GM23338 (cell line): ENCODE data around the gene B4GALNT4. TPM values are rescaled to one million over a fixed set of nuclear protein-coding genes. Genes with fewer than 3 reads are reported as not detected.

ENCODE experiments used
- ATAC-seq: fragments of 200-7000 bp; cut with Tn5 transposase; 3 replicates; pipeline ENCODE4 v1.9.1; 2020
- DNase-seq: peaks from one replicate; pipeline ENCODE4 v3.0.0-alpha.2; 2015; ENCODE audit warnings: low spot score
- H2AFZ ChIP-seq: fragments of 200-600 bp; sonication (generic); 2 replicates; pipeline ENCODE4 v1.8.0; 2016; ENCODE audit warnings: antibody characterized with exemption, mild to moderate bottlenecking, moderate library complexity
- H3F3A ChIP-seq: fragments of 200-600 bp; sonication (generic); replicated peaks from 2 replicates; pipeline ENCODE4 v1.8.0; 2017; ENCODE audit warnings: antibody characterized with exemption, mixed run types, low read depth
- H3K27ac ChIP-seq: fragments of 200-600 bp; sonication (generic); 2 replicates; pipeline ENCODE4 v1.6.1; 2016; ENCODE audit warnings: low read depth
- H3K27me3 ChIP-seq: fragments of 200-600 bp; sonication (generic); 2 replicates; pipeline ENCODE4 v1.8.0; 2016; ENCODE audit warnings: mild to moderate bottlenecking, mixed run types, moderate library complexity; ENCODE audit not compliant: insufficient read depth
- H3K36me3 ChIP-seq: fragments of 200-600 bp; sonication (generic); 2 replicates; pipeline ENCODE4 v1.8.0; 2016; ENCODE audit warnings: mild to moderate bottlenecking; ENCODE audit not compliant: insufficient read depth
- H3K4me1 ChIP-seq: fragments of 200-600 bp; sonication (generic); 2 replicates; pipeline ENCODE4 v1.8.0; 2016; ENCODE audit warnings: mild to moderate bottlenecking, moderate library complexity; ENCODE audit not compliant: insufficient read depth
- H3K4me2 ChIP-seq: fragments of 200-600 bp; sonication (generic); 2 replicates; pipeline ENCODE4 v1.7.1; 2017; ENCODE audit warnings: mixed run types
- H3K4me3 ChIP-seq: fragments of 200-600 bp; sonication (generic); 2 replicates; pipeline ENCODE4 v1.6.1; 2016; ENCODE audit warnings: mixed run types
- H3K79me2 ChIP-seq: fragments of 200-600 bp; sonication (generic); replicated peaks from 2 replicates; pipeline ENCODE4 v1.8.0; 2017; ENCODE audit warnings: mild to moderate bottlenecking; ENCODE audit not compliant: insufficient read depth
- H3K9me2 ChIP-seq: fragments of 200-600 bp; sonication (generic); 2 replicates; pipeline ENCODE4 v1.8.0; 2017; ENCODE audit not compliant: insufficient read depth
- H4K20me1 ChIP-seq: fragments of 200-600 bp; sonication (generic); replicated peaks from 2 replicates; pipeline ENCODE4 v1.8.0; 2017; ENCODE audit warnings: mild to moderate bottlenecking; ENCODE audit not compliant: insufficient read depth
- H3K27ac Mint-ChIP-seq: 2 replicates; pipeline ENCODE4 v1.8.0; 2020; ENCODE audit warnings: inconsistent platforms, mild to moderate bottlenecking, moderate library complexity, mixed read lengths
- H3K27me3 Mint-ChIP-seq: 3 replicates; pipeline ENCODE4 v1.8.0; 2022; ENCODE audit warnings: low read depth, mild to moderate bottlenecking, moderate library complexity, mixed read lengths, inconsistent platforms; ENCODE audit not compliant: insufficient read depth, poor library complexity
- H3K36me3 Mint-ChIP-seq: 3 replicates; pipeline ENCODE4 v1.8.0; 2021; ENCODE audit warnings: low read depth, mild to moderate bottlenecking, inconsistent platforms, moderate library complexity, mixed read lengths
- H3K4me1 Mint-ChIP-seq: 3 replicates; pipeline ENCODE4 v1.8.0; 2020; ENCODE audit warnings: mild to moderate bottlenecking, inconsistent platforms, mixed read lengths
- H3K4me3 Mint-ChIP-seq: 3 replicates; pipeline ENCODE4 v1.8.0; 2021; ENCODE audit warnings: moderate library complexity, mild to moderate bottlenecking, inconsistent platforms, mixed read lengths
- H3K9me3 Mint-ChIP-seq: 3 replicates; pipeline ENCODE4 v1.8.0; 2020; ENCODE audit warnings: moderate library complexity, mild to moderate bottlenecking, inconsistent platforms, mixed read lengths
- CREB1 ChIP-seq: fragments of 250-450 bp; sonication (Bioruptor Pico); IDR thresholded peaks from 2 replicates; pipeline ENCODE4 v1.5.0; 2020; ENCODE audit warnings: low read depth, mild to moderate bottlenecking, moderate library complexity
- JUNB ChIP-seq: IDR thresholded peaks from one replicate; pipeline ENCODE4 v1.6.1; 2016; ENCODE audit warnings: antibody characterized with exemption; ENCODE audit not compliant: unreplicated experiment
- ZNF114 ChIP-seq: fragments of 250-450 bp; sonication (Bioruptor Pico); IDR thresholded peaks from 2 replicates; pipeline ENCODE4 v1.5.0; 2020; ENCODE audit warnings: mild to moderate bottlenecking, moderate library complexity
- ZNF331 ChIP-seq: fragments of 250-450 bp; sonication (Bioruptor Pico); IDR thresholded peaks from 2 replicates; pipeline ENCODE4 v1.5.0; 2020; ENCODE audit warnings: low read depth, mild to moderate bottlenecking, moderate library complexity
- polyA plus RNA-seq: library from polyadenylated mRNA; unstranded; fragments of >200 nt; fragmentation: Nextera tagmentation; extraction: Ambion mirVana; gene quantifications from 2 replicates; pipeline ENCODE4 v1.2.1, GENCODE V29; 2016
- total RNA-seq: library from RNA; depleted of rRNA; stranded (reverse); fragments of >200 nt; shearing (Covaris generic); gene quantifications from 2 replicates; pipeline ENCODE4 v1.2.3, GENCODE V29; 2014
- TF ChIP-seq, protein P1 (sequence below): fragments of 250-450 bp; sonication (Bioruptor Pico); IDR thresholded peaks from 2 replicates; pipeline ENCODE4 v1.5.0; 2020; ENCODE audit warnings: mild to moderate bottlenecking, moderate library complexity
- TF ChIP-seq, protein P2 (sequence below): IDR thresholded peaks from one replicate; pipeline ENCODE4 v1.6.1; 2018; ENCODE audit warnings: antibody characterized with exemption; ENCODE audit not compliant: unreplicated experiment
- TF ChIP-seq, protein P3 (sequence below): IDR thresholded peaks from 2 replicates; pipeline ENCODE4 v1.6.1; 2016; ENCODE audit warnings: antibody characterized with exemption

The B4GALNT4 gene
- total and polyA plus RNA-seq, 2 experiments from 2014 or later, result 49.9 to 92.6 TPM

DNA sequence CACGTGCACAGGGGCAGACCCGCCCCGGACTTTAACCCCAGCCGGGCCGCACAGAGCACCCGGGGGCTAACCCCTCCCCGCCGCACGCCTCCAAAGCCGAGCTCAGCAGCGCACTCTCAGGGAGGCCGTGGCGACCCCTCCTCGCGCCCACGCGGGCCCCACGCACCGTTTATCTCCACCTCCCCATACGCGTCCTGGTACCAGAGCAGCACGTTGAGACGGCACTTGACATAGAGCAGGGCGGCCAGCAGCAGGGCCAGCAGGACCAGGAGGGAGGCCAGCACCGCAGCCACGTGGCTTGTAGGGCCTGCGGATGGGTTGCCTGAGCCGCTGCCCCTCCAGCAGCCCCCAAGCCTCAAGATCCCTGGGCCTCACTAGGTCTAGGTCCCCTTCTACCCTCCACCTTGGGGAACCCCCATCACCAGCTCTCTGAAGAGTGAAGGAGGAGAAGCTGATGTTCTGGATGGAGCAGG, 38.4 kb downstream of the B4GALNT4 start:
- H3K4me2 ChIP-seq, result peak overlapping the region; percentile 51

More for the DNA sequence above, 38.4 kb downstream of the B4GALNT4 start:
- Histone ChIP-seq H3K79me2 (no peaks in the 10 kb centered on the region), H3F3A (no peaks in the 10 kb centered on the region), H3K27ac (no peak overlapping the region), H3K27me3 (no peaks in the 10 kb centered on the region), H3K4me3 (peak overlapping the region; percentile 44; the same call in 1 of the 2 replicates), H3K36me3 (no peaks in the 10 kb centered on the region), H3K9me2 (no peaks in the 10 kb centered on the region), H2AFZ (no peak overlapping the region), H3K4me1 (no peaks in the 10 kb centered on the region), H4K20me1 (no peaks in the 10 kb centered on the region; the same call in 1 of the 2 replicates)
- ATAC-seq (peak; percentile 13), DNase-seq (no peak)
- H3K4me1 Mint-ChIP-seq, result no peaks in the 10 kb centered on the region; the same call in 2 of the 3 replicates
- H3K9me3 Mint-ChIP-seq, result peaks cover 10% of the 10 kb centered on the region; the same call in 2 of the 3 replicates
- H3K36me3 Mint-ChIP-seq, result no peaks in the 10 kb centered on the region; the same call in 2 of the 3 replicates
- no peak overlapping the region for H3K27ac Mint-ChIP-seq
- peaks cover 8% of the 10 kb centered on the region for H3K27me3 Mint-ChIP-seq
- TF ChIP-seq CREB1 (CRISPR knock-in tag), result no peak
- TF ChIP-seq, protein P1, sequence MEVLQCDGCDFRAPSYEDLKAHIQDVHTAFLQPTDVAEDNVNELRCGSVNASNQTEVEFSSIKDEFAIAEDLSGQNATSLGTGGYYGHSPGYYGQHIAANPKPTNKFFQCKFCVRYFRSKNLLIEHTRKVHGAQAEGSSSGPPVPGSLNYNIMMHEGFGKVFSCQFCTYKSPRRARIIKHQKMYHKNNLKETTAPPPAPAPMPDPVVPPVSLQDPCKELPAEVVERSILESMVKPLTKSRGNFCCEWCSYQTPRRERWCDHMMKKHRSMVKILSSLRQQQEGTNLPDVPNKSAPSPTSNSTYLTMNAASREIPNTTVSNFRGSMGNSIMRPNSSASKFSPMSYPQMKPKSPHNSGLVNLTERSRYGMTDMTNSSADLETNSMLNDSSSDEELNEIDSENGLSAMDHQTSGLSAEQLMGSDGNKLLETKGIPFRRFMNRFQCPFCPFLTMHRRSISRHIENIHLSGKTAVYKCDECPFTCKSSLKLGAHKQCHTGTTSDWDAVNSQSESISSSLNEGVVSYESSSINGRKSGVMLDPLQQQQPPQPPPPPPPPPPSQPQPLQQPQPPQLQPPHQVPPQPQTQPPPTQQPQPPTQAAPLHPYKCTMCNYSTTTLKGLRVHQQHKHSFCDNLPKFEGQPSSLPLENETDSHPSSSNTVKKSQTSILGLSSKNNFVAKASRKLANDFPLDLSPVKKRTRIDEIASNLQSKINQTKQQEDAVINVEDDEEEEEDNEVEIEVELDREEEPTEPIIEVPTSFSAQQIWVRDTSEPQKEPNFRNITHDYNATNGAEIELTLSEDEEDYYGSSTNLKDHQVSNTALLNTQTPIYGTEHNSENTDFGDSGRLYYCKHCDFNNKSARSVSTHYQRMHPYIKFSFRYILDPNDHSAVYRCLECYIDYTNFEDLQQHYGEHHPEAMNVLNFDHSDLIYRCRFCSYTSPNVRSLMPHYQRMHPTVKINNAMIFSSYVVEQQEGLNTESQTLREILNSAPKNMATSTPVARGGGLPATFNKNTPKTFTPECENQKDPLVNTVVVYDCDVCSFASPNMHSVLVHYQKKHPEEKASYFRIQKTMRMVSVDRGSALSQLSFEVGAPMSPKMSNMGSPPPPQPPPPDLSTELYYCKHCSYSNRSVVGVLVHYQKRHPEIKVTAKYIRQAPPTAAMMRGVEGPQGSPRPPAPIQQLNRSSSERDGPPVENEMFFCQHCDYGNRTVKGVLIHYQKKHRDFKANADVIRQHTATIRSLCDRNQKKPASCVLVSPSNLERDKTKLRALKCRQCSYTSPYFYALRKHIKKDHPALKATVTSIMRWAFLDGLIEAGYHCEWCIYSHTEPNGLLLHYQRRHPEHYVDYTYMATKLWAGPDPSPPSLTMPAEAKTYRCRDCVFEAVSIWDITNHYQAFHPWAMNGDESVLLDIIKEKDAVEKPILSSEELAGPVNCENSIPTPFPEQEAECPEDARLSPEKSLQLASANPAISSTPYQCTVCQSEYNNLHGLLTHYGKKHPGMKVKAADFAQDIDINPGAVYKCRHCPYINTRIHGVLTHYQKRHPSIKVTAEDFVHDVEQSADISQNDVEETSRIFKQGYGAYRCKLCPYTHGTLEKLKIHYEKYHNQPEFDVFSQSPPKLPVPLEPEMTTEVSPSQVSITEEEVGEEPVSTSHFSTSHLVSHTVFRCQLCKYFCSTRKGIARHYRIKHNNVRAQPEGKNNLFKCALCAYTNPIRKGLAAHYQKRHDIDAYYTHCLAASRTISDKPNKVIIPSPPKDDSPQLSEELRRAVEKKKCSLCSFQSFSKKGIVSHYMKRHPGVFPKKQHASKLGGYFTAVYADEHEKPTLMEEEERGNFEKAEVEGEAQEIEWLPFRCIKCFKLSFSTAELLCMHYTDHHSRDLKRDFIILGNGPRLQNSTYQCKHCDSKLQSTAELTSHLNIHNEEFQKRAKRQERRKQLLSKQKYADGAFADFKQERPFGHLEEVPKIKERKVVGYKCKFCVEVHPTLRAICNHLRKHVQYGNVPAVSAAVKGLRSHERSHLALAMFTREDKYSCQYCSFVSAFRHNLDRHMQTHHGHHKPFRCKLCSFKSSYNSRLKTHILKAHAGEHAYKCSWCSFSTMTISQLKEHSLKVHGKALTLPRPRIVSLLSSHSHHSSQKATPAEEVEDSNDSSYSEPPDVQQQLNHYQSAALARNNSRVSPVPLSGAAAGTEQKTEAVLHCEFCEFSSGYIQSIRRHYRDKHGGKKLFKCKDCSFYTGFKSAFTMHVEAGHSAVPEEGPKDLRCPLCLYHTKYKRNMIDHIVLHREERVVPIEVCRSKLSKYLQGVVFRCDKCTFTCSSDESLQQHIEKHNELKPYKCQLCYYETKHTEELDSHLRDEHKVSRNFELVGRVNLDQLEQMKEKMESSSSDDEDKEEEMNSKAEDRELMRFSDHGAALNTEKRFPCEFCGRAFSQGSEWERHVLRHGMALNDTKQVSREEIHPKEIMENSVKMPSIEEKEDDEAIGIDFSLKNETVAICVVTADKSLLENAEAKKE, result no peak
- TF ChIP-seq JUNB, result no peak
- no peak for TF ChIP-seq ZNF114 (CRISPR knock-in tag)
- TF ChIP-seq, protein P2, sequence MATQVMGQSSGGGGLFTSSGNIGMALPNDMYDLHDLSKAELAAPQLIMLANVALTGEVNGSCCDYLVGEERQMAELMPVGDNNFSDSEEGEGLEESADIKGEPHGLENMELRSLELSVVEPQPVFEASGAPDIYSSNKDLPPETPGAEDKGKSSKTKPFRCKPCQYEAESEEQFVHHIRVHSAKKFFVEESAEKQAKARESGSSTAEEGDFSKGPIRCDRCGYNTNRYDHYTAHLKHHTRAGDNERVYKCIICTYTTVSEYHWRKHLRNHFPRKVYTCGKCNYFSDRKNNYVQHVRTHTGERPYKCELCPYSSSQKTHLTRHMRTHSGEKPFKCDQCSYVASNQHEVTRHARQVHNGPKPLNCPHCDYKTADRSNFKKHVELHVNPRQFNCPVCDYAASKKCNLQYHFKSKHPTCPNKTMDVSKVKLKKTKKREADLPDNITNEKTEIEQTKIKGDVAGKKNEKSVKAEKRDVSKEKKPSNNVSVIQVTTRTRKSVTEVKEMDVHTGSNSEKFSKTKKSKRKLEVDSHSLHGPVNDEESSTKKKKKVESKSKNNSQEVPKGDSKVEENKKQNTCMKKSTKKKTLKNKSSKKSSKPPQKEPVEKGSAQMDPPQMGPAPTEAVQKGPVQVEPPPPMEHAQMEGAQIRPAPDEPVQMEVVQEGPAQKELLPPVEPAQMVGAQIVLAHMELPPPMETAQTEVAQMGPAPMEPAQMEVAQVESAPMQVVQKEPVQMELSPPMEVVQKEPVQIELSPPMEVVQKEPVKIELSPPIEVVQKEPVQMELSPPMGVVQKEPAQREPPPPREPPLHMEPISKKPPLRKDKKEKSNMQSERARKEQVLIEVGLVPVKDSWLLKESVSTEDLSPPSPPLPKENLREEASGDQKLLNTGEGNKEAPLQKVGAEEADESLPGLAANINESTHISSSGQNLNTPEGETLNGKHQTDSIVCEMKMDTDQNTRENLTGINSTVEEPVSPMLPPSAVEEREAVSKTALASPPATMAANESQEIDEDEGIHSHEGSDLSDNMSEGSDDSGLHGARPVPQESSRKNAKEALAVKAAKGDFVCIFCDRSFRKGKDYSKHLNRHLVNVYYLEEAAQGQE, result no peak
- TF ChIP-seq ZNF331, result no peak
- TF ChIP-seq, protein P3, sequence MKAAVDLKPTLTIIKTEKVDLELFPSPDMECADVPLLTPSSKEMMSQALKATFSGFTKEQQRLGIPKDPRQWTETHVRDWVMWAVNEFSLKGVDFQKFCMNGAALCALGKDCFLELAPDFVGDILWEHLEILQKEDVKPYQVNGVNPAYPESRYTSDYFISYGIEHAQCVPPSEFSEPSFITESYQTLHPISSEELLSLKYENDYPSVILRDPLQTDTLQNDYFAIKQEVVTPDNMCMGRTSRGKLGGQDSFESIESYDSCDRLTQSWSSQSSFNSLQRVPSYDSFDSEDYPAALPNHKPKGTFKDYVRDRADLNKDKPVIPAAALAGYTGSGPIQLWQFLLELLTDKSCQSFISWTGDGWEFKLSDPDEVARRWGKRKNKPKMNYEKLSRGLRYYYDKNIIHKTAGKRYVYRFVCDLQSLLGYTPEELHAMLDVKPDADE, result no peak
- no peak overlapping the region; the same call in 2 of the 3 replicates for H3K4me3 Mint-ChIP-seq
